Measurements from ENCODE around the gene PKP2. TPM values are rescaled to one million over a fixed set of nuclear protein-coding genes. Genes with fewer than 3 reads are reported as not detected.

Gene PKP2
- total RNA-seq, 3 donors from 2014 or later: 28.5 to 39.2 (median 32.5) TPM

- no peaks in the 10 kb centered on the region for H3K36me3 ChIP-seq
Observed at GRCh38 chr12:32794281-32794680, 102.3 kb downstream of the PKP2 start.

DNA sequence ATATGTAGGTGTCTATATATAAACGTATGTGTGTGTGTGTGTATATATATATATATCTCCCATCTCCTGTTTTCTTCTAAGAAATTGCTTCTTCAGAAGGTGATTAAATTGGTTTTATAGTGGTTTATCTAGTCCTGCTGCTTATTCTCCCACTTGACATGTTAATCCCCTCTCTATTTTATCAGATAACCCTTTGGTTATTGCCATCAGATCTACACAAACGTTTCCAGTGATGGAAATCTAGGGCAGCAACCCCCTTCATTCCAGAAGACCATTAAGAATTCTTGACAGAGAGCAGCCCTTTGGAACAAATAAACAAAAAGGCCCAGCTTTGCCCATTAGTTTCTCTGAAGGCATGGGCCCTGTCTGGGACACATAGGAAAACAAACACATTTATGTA, 106.7 kb downstream of the PKP2 start:
- H3K4me1 ChIP-seq: no peaks in the 10 kb centered on the region
- no peak overlapping the region for H3K27ac ChIP-seq
- intact Hi-C loops (cut with DNase I; ENCODE audit: low total_unique reads): loop anchor here (5.0 kb wide), 1 partner anchor 1592 kb away; no protein-coding TSS in a partner anchor
- no peak overlapping the region for H3K4me3 ChIP-seq
- no peak for DNase-seq (ENCODE audit: low spot score in 2 of 2)
- H3K36me3 ChIP-seq: no peaks in the 10 kb centered on the region
- no peaks in the 10 kb centered on the region for H3K9me3 ChIP-seq
- no peaks in the 10 kb centered on the region for H3K27me3 ChIP-seq
- TF ChIP-seq POLR2AphosphoS5 (IDR thresholded peaks at IDR 0.05): no peak
- TF ChIP-seq, protein P1, sequence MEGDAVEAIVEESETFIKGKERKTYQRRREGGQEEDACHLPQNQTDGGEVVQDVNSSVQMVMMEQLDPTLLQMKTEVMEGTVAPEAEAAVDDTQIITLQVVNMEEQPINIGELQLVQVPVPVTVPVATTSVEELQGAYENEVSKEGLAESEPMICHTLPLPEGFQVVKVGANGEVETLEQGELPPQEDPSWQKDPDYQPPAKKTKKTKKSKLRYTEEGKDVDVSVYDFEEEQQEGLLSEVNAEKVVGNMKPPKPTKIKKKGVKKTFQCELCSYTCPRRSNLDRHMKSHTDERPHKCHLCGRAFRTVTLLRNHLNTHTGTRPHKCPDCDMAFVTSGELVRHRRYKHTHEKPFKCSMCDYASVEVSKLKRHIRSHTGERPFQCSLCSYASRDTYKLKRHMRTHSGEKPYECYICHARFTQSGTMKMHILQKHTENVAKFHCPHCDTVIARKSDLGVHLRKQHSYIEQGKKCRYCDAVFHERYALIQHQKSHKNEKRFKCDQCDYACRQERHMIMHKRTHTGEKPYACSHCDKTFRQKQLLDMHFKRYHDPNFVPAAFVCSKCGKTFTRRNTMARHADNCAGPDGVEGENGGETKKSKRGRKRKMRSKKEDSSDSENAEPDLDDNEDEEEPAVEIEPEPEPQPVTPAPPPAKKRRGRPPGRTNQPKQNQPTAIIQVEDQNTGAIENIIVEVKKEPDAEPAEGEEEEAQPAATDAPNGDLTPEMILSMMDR (IDR thresholded peaks at IDR 0.05): no peak
- no peak for TF ChIP-seq POLR2A (IDR thresholded peaks at IDR 0.05)

More at GRCh38 chr12:32794281-32794680, 102.3 kb downstream of the PKP2 start:
- Histone ChIP-seq H3K4me3 (no peak overlapping the region), H3K27ac (no peak overlapping the region), H3K27me3 (no peaks in the 10 kb centered on the region), H3K9me3 (no peaks in the 10 kb centered on the region), H3K4me1 (no peaks in the 10 kb centered on the region)
- no peak for TF ChIP-seq POLR2AphosphoS5 (IDR thresholded peaks at IDR 0.05)
- intact Hi-C loops (cut with DNase I; ENCODE audit: low total_unique reads): no loop called here
- no peak for DNase-seq (ENCODE audit: low spot score in 2 of 2)

DNA sequence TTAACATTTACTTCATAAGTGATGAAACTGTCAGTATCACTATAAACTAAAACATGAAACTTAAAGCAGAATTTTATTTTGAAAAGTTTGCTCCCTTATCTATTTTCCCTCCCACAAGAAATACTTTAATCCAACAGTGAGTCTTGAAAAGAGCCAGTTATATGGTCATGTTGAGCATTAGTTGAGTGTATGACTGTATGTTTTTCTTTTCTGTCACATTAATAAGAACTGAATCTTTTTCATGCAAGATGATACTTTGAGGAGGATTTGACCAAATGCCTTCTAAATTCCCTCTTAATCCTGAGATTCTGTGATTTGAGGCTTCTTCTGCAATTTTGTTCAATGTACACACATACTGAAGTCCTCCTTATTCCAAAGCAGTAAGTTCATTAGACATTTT, 107.1 kb downstream of the PKP2 start:
- Histone ChIP-seq H3K4me1 (no peaks in the 10 kb centered on the region), H3K27me3 (no peaks in the 10 kb centered on the region), H3K36me3 (no peaks in the 10 kb centered on the region), H3K27ac (no peak overlapping the region), H3K9me3 (no peaks in the 10 kb centered on the region), H3K4me3 (no peak overlapping the region)
- intact Hi-C loops (cut with DNase I; ENCODE audit: low total_unique reads): loop anchor here (5.0 kb wide), 1 partner anchor 1593 kb away; no protein-coding TSS in a partner anchor
- DNase-seq (ENCODE audit: low spot score in 2 of 2): no peak
- TF ChIP-seq POLR2A (IDR thresholded peaks at IDR 0.05): no peak
- TF ChIP-seq, protein P1 (IDR thresholded peaks at IDR 0.05): no peak
- no peak for TF ChIP-seq POLR2AphosphoS5 (IDR thresholded peaks at IDR 0.05)

DNA sequence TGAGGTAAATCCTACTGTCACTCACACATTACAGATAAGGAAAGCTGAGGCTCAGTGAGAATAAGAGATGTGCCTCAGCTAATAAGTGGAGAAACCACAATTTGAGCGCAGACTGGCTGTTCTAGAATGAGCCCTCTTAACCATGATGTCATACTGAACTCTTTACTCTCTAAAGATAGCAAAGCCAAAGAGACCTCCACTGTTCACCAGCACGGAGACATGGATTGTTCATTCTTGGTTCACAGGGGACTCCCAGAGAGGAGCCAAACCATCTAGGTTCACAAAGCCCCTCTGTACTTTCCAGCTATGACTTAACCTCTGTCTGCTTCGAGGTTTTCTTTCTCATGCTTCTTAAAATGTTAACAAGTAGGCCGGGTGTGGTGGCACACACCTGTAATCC, 108.2 kb downstream of the PKP2 start:
- Histone ChIP-seq H3K4me1 (no peaks in the 10 kb centered on the region), H3K27ac (no peak overlapping the region), H3K4me3 (no peak overlapping the region), H3K36me3 (no peaks in the 10 kb centered on the region), H3K27me3 (no peaks in the 10 kb centered on the region), H3K9me3 (no peaks in the 10 kb centered on the region)
- no peak for DNase-seq (ENCODE audit: low spot score in 2 of 2)
- intact Hi-C loops (cut with DNase I; ENCODE audit: low total_unique reads): loop anchor here (5.0 kb wide), 1 partner anchor 1594 kb away; no protein-coding TSS in a partner anchor
- TF ChIP-seq POLR2AphosphoS5 (IDR thresholded peaks at IDR 0.05): no peak
- TF ChIP-seq, protein P1 (IDR thresholded peaks at IDR 0.05): no peak
- no peak for TF ChIP-seq POLR2A (IDR thresholded peaks at IDR 0.05)

DNA sequence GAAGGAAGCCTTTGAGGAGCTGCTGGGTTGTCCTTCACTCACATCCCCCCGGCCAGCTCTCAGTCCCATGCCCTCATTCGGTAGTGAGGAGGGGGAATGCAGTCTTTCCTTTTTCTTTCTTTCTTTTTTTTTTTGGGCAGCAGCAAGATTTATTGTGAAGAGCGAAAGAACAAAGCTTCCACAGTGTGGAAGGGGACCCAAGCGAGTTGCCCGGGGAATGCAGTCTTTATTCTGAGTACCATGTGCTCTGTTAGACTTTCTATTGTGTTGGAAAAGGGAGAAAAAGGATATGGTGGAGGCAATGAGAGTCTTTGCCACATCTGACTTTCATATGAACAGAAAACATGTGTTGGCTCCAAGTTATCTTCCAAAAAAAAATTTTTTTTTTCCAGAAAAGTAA, 111.0 kb downstream of the PKP2 start:
- Histone ChIP-seq H3K4me1 (no peaks in the 10 kb centered on the region), H3K27ac (no peak overlapping the region), H3K27me3 (no peaks in the 10 kb centered on the region), H3K4me3 (no peak overlapping the region), H3K36me3 (no peaks in the 10 kb centered on the region), H3K9me3 (no peaks in the 10 kb centered on the region)
- intact Hi-C loops (cut with DNase I; ENCODE audit: low total_unique reads): loop anchor here (5.0 kb wide), 1 partner anchor 1597 kb away; no protein-coding TSS in a partner anchor
- TF ChIP-seq POLR2AphosphoS5 (IDR thresholded peaks at IDR 0.05): no peak
- TF ChIP-seq, protein P1 (IDR thresholded peaks at IDR 0.05): no peak
- no peak for TF ChIP-seq POLR2A (IDR thresholded peaks at IDR 0.05)
- no peak for DNase-seq (ENCODE audit: low spot score in 2 of 2)

GRCh38 chr12:32783029-32783428, 113.5 kb downstream of the PKP2 start:
- intact Hi-C loops (cut with DNase I; ENCODE audit: low total_unique reads): no loop called here
- DNase-seq (ENCODE audit: low spot score in 2 of 2): no peak
- no peak overlapping the region for H3K27ac ChIP-seq
- no peaks in the 10 kb centered on the region for H3K4me1 ChIP-seq
- TF ChIP-seq, protein P1 (IDR thresholded peaks at IDR 0.05): no peak
- no peak for TF ChIP-seq POLR2AphosphoS5 (IDR thresholded peaks at IDR 0.05)
- no peak for TF ChIP-seq POLR2A (IDR thresholded peaks at IDR 0.05)
- H3K4me3 ChIP-seq: no peak overlapping the region
- H3K27me3 ChIP-seq: no peaks in the 10 kb centered on the region
- H3K9me3 ChIP-seq: no peaks in the 10 kb centered on the region
- no peaks in the 10 kb centered on the region for H3K36me3 ChIP-seq

Measured in breast epithelium (tissue), 4 donors.